HG02885 (cell line): ENCODE data around the gene BRPF3.

Experiments
- ATAC-seq: cut with Tn5 transposase; IDR thresholded peaks from one replicate; pipeline ENCODE4 v1.9.1; 2021; ENCODE audit warnings: mild to moderate bottlenecking; ENCODE audit not compliant: unreplicated experiment, poor library complexity

The BRPF3 gene

GRCh38 chr6:36196113-36196879, at the start of gene BRPF3:
TSS of gene BRPF3 (plus strand) at chr6:36196744. CDS start at chr6:36200323, 3,579 bp downstream.
- ATAC-seq = peak; percentile 63

DNA sequence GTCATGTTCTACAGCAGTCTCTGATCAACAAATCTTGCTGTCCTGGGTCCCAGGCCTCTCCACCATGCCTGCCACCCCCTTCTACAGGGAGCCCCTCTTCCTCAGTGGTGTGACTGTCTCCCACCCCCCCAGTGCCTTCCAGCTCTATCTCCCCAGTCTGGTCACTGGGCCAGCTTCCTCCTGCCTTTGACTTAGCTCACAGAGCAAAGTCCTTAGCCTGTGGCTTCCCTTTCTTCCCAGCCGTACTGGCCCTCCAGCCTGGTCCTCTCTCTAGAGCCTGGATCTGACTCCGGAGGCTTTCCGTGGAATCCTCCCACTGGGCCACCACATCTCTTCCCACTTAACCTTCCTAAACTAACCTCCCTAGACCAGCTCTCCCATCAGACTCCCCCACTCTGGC, 49.2 kb upstream of the BRPF3 start:
- ATAC-seq = no peak

- no peak for ATAC-seq
Observed at GRCh38 chr6:36149476-36149875, 47.1 kb upstream of the BRPF3 start.

DNA sequence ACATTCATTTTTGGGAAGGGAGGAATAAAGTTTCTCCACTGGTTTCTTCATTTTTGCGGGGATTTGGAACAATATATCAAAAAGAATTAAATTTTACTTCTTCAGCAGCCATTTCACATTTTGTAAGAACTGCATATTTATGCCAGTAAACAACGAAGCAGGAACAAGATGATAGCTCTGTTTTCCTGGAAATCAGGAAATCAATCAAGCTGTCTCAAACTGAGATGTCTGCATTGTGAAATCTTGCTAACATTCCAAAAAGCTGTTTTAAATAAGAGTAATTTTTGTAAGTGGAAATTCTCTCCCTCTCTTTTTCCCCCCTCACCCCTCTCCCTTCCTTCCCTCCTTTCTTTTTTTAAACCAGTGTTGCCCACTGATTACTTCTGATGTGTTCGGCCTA, 46.3 kb upstream of the BRPF3 start:
- no peak for ATAC-seq

GRCh38 chr6:36154286-36154685, 42.3 kb upstream of the BRPF3 start:
- no peak for ATAC-seq

GRCh38 chr6:36155662-36156061, 40.9 kb upstream of the BRPF3 start:
- no peak for ATAC-seq

- ATAC-seq = no peak
Observed at GRCh38 chr6:36160147-36160760, 36.3 kb upstream of the BRPF3 start.

DNA sequence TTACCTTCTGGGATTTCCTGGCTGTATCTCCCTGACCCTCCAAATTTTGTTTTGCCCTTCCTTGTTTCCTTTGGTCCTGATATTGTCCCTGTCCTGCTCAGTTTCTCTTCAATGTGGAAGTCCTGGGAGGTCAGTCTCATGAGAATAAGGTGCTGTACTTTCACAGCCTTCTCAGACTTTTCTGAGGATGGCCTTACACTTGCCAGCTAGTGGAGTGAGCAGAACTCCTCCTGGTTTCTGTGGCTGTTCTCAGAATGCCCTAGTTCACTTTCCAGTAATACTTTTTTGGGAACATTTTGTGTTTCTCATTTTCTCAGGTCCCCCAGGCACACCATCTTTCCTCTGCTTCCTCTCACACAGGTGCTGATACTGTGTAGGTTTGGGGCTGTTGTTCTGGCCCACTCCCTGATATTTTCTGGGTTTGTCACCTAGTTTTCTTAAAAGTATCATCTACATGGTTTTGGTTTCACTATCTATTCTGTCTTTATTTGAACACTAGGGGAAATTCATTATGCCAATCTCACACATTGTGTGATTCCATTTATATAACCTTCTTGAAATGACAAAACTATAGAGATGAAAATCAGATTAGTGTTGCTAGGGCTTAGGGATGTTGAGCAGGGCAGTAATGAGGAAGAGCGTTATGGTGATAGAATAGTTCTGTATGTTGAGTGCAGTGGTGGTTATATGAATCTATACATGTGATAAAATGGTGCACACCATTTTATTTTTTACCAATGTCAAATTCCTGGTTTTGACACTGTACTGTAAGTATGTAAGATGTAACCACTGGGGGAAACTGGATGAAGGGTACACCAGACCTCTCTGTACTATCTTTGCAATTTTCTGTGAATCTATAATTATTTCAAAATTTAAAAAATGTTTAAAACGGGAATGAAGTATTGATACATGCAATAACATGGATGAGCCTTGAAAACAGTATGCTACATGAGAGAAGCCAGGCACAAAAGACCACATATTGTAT, 27.2 kb upstream of the BRPF3 start:
- no peak for ATAC-seq

- ATAC-seq = no peak
Observed at GRCh38 chr6:36170704-36171103, 25.8 kb upstream of the BRPF3 start.

GRCh38 chr6:36171573-36171972, 25.0 kb upstream of the BRPF3 start:
- ATAC-seq = no peak

- no peak for ATAC-seq
Observed at GRCh38 chr6:36177166-36177565, 19.4 kb upstream of the BRPF3 start.

DNA sequence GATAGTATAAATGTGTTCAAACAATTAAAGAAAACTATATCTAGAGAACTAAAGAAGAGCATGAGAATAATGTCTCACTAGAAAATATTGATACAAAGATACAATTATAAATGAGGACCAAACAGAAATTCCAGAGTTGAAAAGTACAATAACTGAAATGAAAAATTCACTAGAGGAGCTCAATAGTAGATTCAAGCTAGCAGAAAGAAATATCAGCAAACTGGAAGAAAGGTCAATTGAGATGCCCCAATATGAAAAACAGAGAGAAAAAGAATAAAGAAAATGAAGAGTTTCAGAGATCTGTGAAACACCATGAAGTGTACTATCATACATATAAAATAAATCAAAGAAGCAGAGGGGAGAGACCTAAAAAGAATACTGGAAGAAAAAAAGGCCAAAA, 18.0 kb upstream of the BRPF3 start:
- ATAC-seq = no peak

DNA sequence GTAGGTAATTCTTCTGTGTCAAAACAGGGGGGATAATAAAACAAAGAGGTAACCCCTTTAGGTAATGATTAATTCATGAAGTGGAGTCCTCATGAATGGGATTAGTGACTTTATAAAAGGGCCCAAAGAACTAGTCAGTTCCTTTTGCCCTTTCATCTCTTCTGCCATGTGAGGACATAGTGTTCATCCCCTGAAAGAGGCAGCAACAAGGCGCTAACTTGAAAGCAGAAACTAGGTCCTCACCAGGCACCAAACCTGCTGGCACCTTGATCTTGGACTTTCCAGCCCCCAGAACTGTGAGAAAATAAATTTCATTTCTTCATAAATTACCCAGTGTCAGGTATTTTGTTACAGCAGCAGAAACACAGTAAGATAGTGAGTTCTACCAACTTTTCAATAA, 16.4 kb upstream of the BRPF3 start:
- no peak for ATAC-seq

DNA sequence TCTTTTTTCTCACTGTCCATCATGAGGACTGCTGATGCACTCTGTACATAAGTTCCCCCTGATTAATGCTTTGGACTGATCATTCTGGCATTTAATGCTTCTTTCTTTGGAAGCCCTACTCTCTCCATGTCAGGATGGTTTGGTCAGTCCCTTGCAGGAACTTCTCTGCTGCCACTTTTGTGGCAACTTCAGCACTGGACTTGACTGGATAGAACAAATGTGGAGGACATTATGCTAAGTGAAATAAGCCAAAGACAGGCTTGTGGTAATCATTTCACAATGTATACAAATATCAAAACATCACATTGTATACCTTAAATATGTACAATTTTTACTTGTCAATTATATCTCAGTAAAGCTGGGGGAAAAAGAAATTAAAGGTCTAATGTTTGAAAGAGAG, 12.2 kb upstream of the BRPF3 start:
- ATAC-seq = no peak

DNA sequence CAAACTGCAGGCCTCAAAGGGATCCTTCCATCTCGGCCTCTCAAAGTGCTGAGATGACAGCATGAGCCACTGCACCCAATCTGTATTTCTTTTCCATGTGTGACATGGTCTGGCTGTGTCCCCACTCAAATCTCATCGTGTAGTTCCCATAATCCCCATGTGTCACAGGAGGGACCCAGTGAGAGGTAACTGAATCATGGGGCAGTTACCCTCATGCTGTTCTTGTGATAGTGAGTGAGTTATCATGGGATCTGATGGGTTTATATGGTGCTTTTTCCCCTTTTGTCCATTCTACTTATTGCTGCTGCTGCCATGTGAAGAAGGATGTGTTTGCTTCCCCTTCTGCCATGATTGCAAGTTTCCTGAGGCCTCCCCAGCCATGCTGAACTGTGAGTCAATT, 10.3 kb upstream of the BRPF3 start:
- ATAC-seq = no peak

- ATAC-seq = no peak
Observed at GRCh38 chr6:36187446-36187845, 9.1 kb upstream of the BRPF3 start.

GRCh38 chr6:36195471-36196112, 952 bp upstream of the BRPF3 start:
- ATAC-seq = no peak

- peak; percentile 93 for ATAC-seq
Observed at GRCh38 chr6:36196880-36197548, 470 bp downstream of the BRPF3 start.

GRCh38 chr6:36197739-36198221, 1.2 kb downstream of the BRPF3 start:
- no peak for ATAC-seq

- no peak for ATAC-seq
Observed at GRCh38 chr6:36198986-36199385, 2.4 kb downstream of the BRPF3 start.
